Jurkat, Clone E6-1 (cell line): ENCODE results near the gene PIGU.

Experiments used
- DNase-seq: peaks from one replicate; pipeline ENCODE4 v3.0.0-alpha.2; 2011; ENCODE audit warnings: low read depth, low spot score
- H3K4me3 ChIP-seq: 2 replicates; pipeline ENCODE4 v1.5.1; 2011; ENCODE audit warnings: mild to moderate bottlenecking, low read length, control low read depth, moderate library complexity

Gene PIGU

GRCh38 chr20:34544109-34544796, 132.6 kb downstream of the PIGU start:
- H3K4me3 ChIP-seq = no peak overlapping the region
- no peak for DNase-seq

DNA sequence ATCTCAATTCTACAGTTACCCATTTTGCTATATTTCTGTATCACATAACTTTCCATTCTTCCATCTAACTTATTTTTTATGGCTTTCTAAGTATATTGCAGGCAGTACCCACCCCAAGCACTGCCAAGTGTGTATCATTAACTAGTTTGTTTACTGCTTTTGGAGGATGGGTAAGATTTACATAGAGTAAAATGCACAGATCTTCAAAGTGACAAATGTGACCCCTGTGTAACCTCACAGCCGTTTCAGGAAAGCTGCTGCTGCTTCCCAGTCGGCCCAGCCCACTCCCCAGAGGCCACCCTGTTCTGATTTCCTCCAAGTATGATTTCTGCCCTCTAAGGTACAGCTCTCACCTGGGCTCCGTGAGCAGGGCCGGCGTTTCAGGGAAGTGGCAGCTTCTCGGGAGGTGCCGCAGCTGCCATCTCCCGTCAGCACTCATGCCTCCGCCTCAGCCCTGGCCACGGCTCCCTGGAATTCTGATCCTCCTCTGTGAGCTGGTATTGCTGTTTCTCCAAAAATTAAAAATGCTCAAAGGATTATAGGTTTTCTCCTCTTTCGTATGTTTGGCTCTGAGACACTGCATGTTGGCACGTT, 133.3 kb downstream of the PIGU start:
- no peak for DNase-seq
- no peak overlapping the region for H3K4me3 ChIP-seq

GRCh38 chr20:34542439-34542838, 134.5 kb downstream of the PIGU start:
- DNase-seq = no peak

GRCh38 chr20:34541917-34542316, 135.0 kb downstream of the PIGU start:
- DNase-seq = no peak
- no peak overlapping the region for H3K4me3 ChIP-seq

More at GRCh38 chr20:34542439-34542838, 134.5 kb downstream of the PIGU start:
- H3K4me3 ChIP-seq = no peak overlapping the region

- no peak for DNase-seq
- no peak overlapping the region for H3K4me3 ChIP-seq
Observed at GRCh38 chr20:34541264-34541901, 135.5 kb downstream of the PIGU start.

DNA sequence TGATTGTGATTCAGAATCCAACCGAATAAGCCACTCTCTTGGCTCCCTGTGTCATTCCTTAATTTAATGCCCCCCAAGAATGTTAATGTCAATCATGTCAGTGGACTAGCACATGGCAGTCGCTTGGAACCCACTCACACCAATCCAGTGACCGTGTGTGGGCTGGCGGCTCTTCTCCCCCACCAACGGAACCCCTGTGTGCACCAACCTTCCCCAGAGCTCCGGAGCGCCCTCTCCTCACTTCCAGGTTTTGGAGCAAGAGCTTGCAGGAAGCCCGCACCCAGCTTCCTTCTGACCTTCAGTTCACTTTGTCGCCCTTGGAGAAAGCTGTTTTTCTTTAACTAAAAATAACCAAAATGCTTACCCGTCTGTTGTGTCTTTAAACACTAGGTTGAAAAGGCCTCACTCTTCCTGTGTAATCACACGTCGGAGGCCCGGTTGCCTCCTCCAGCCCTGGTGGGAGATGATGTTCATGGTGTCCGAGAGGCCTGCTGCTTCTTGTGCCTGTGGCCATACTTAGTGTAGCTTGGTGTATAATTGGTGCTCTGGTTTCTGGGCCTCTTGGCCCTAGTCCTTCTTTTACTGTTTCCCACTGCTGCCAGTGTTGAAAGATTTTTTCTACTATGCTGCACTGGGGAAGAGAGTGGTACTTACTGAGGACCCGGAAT, 136.2 kb downstream of the PIGU start:
- no peak overlapping the region for H3K4me3 ChIP-seq
- no peak for DNase-seq

DNA sequence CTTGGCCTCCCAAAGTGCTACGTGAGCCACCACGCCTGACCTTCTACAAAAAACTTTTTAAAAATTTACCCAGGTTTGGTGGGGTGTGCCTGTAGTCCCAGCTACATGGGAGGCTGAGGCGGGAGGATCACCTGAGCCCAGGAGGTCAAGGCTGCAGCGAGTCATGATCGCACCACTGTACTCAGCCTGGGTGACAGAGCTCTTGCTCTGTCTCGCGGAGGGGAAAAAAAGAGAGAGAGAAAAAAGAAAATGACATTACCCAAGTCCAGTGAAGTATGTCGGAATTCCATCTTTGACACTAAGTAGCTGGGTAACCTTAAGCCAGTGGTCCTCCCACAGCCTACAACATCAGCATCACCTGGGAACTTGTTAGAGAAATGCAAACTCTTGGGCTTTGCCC, 137.1 kb downstream of the PIGU start:
- no peak for DNase-seq
- no peak overlapping the region for H3K4me3 ChIP-seq

DNA sequence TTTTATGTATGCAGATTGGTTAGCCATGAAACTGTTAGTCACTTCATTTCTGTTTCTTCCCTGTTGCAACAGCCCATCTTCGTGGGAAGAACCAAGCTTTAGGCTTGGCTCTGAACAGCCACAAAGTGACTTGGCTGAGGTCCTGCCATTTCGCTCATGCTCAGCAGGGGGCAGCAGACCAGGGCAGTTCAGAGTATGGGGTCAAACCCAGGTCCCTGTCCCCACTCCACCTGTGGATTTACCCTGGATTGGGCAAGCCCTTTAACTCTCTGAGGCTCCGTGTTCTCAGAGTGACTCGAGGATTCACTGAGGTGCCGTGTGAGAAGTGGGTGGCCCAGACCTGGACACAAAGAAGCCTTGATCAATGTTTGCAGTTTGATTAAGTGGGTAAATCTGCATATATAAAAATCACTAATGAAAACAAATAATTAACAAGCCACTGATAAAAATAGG, 138.2 kb downstream of the PIGU start:
- no peak overlapping the region for H3K4me3 ChIP-seq
- no peak for DNase-seq

GRCh38 chr20:34537651-34538050, 139.2 kb downstream of the PIGU start:
- H3K4me3 ChIP-seq = no peak overlapping the region
- no peak for DNase-seq

GRCh38 chr20:34536798-34537394, 140.0 kb downstream of the PIGU start:
- no peak overlapping the region for H3K4me3 ChIP-seq
- no peak for DNase-seq

DNA sequence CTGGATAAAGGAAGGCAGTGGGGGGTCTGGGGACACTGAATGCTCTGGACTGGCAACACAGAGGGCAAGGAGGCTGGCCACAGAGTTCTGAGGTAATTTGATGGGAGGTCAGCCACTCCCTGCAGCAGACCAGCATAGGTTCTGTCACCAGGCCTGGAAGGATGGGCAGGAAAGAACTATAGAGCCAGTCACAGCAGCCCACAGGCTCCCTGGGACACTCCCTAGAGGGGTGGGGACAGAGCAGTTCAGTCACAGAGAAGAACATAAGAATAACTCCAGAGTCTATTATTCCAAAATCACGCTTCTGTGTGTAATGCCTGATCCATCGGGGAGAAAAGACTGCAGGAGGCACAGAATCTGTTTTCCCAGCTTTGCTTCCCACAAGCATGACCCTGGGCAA, 141.0 kb downstream of the PIGU start:
- H3K4me3 ChIP-seq = no peak overlapping the region
- no peak for DNase-seq

DNA sequence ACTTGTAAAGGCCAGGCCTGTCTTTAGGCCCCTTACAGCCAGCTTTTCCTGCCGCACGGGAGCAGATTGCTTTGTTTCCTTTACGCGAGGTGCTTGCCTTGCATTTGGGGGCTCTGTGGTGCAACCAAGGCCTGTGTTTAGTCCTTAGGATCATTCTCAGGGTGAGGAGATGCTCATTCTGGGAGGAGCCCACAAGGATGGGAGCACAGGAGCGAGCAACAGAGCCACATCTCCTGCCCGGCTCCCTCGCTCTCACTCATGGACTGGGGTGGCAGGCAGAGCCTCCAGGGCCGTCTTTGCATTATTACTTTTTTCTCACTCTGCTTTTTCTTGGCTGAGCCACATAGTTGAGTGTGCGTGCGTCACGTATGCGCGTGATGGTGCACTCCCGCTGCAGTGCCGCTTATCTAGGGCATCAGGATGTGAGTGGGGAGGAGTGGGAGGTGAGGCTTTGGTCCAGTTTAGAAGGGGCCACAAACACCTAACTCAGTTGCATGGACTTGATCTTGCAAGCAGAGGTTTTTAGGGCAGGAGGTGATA, 141.5 kb downstream of the PIGU start:
- H3K4me3 ChIP-seq = no peak overlapping the region
- DNase-seq = no peak

- no peak overlapping the region for H3K4me3 ChIP-seq
- DNase-seq = no peak
Observed at GRCh38 chr20:34534391-34535165, 142.3 kb downstream of the PIGU start.

DNA sequence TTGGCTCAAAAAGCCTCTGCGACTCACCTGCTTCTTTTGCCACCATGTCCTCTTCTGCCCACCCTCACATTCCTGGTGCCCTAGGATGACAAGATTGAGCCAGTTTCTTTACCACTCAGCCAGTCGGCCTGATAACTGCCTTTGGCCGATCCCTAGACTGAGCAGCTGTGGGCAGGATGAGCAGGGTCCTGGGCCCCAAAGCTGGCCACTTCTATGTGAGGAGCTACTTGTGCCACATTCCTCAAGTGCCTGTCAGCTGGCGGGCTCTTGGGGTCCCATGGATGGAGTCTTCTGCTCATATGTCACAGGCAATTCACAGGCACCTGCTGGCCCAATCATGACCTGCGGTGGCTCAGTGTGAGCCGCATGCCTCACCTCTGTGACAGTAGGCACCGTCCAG, 144.1 kb downstream of the PIGU start:
- H3K4me3 ChIP-seq = no peak overlapping the region
- no peak for DNase-seq

DNA sequence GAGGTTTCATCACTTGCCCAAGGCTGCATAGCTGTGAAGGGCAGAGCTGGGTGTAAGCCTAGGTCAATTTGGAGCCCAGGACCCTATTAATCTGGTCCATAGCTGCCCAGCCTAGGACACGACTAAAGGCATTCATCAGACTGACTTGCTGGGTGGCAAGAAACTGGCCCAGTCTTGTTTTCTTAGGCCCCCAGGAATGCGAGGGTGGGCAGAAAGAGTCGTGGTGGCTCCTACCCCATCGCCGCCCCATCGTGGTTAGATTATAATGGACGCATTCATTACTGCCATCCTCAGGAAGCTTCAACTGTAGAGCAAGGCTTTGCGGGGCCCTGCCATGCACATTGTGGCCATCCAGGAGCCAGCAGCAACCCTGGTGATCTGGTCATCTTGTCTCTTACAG, 144.6 kb downstream of the PIGU start:
- DNase-seq = no peak
- no peak overlapping the region for H3K4me3 ChIP-seq

DNA sequence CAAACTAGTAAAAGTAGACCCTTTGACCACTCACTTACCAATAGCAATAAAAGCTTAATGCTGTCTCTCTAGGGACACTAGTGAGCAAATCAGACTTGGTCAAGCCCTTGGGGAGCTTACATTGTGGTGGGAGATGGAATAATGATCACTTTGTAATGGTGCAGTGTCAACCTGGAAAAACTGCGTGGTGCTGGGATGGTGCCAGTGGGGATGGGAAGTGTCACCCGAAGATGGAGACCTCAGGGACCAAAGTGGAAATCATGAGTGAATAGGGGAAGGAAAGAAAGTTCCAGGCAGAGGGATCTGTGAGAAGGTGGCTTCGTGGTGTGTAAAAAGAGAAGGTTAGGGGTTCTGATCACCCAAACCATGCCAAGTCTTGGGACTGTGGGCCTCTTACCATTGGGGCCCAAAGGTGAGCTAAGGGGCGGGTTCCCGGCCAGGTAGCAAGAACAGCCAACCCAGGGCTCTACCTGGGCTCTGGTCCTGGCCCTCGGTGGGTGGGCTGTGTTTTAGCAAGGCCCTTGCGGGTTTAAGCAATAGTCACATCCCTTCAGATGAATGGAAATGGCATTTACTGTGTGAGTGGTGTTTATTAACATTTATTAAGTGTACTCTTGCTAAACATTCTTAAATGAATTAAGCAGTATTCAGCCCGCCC, 145.2 kb downstream of the PIGU start:
- H3K4me3 ChIP-seq = no peak overlapping the region
- DNase-seq = no peak

- no peak overlapping the region for H3K4me3 ChIP-seq
- no peak for DNase-seq
Observed at GRCh38 chr20:34530342-34530741, 146.6 kb downstream of the PIGU start.

DNA sequence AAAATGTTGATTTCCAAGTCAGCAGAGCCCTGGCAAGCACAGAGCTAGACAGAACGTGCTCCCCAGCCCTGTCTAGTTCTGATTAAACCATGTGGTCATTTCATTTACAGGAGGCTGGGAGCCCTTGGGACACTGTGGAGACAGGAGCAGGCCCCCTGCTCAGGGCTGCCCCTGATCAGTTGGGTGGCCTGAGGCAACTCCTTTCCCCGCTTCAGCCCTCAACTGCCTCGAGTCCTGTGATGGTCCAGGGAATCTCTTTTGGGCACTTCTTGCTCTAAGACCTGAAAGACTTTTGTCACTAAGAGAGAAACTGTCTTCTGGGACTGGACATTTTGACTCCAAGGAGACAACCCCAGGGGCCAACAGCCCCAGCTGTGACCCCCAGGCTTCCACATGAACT, 147.2 kb downstream of the PIGU start:
- no peak for DNase-seq
- no peak overlapping the region for H3K4me3 ChIP-seq
